Measurements from ENCODE around the gene LEPROT. TPM values are rescaled to one million over a fixed set of nuclear protein-coding genes. Genes with fewer than 3 reads are reported as not detected.

LEPROT gene
- total RNA-seq, 4 donors from 2014 or later = 70.1 to 159 (median 94.2) TPM

- Histone ChIP-seq H3K9me3 (no peaks in the 10 kb centered on the region), H3K4me3 (replicated peaks in 1 of 3) (no peak overlapping the region), H3K27ac (no peak overlapping the region), H3K4me1 (no peaks in the 10 kb centered on the region), H3K27me3 (no peaks in the 10 kb centered on the region), H3K36me3 (no peaks in the 10 kb centered on the region)
- TF ChIP-seq POLR2A (IDR thresholded peaks at IDR 0.05) (no peak), CTCF (IDR thresholded peaks at IDR 0.05) (no peak)
- intact Hi-C loops (cut with DNase I) = no loop called here
- no peak for DNase-seq
- 96% methylated on average over 7 of the region's 7 CpGs for WGBS, 2 donors
These were observed 28.0 kb upstream of the LEPROT start for GRCh38 chr1:65392497-65392896.

- intact Hi-C loops (cut with DNase I) = no loop called here
- no peak for DNase-seq
- Histone ChIP-seq H3K4me3 (replicated peaks in 1 of 3) (no peak overlapping the region), H3K36me3 (no peaks in the 10 kb centered on the region), H3K27me3 (no peaks in the 10 kb centered on the region), H3K27ac (no peak overlapping the region), H3K4me1 (no peaks in the 10 kb centered on the region), H3K9me3 (no peaks in the 10 kb centered on the region)
- TF ChIP-seq CTCF (IDR thresholded peaks at IDR 0.05) (no peak), POLR2A (IDR thresholded peaks at IDR 0.05) (no peak)
- WGBS, 2 donors = 81 to 84% methylated on average over 2 of the region's 2 CpGs
These were observed 27.1 kb upstream of the LEPROT start for GRCh38 chr1:65393347-65393746.

- Histone ChIP-seq H3K4me3 (replicated peaks in 1 of 3) (no peak overlapping the region), H3K9me3 (no peaks in the 10 kb centered on the region), H3K27me3 (no peaks in the 10 kb centered on the region), H3K36me3 (no peaks in the 10 kb centered on the region), H3K4me1 (no peaks in the 10 kb centered on the region), H3K27ac (no peak overlapping the region)
- WGBS, 2 donors = 89 to 100% methylated on average over 1 of the region's 1 CpG
- intact Hi-C loops (cut with DNase I) = no loop called here
- TF ChIP-seq POLR2A (IDR thresholded peaks at IDR 0.05) (no peak), CTCF (IDR thresholded peaks at IDR 0.05) (no peak)
- no peak for DNase-seq
These were observed 26.5 kb upstream of the LEPROT start for GRCh38 chr1:65393928-65394327.

- Histone ChIP-seq H3K4me3 (replicated peaks in 1 of 3) (no peak overlapping the region), H3K9me3 (no peaks in the 10 kb centered on the region), H3K27me3 (no peaks in the 10 kb centered on the region), H3K36me3 (no peaks in the 10 kb centered on the region), H3K27ac (no peak overlapping the region), H3K4me1 (no peaks in the 10 kb centered on the region)
- intact Hi-C loops (cut with DNase I) = no loop called here
- TF ChIP-seq POLR2A (IDR thresholded peaks at IDR 0.05) (no peak), CTCF (IDR thresholded peaks at IDR 0.05) (no peak)
- WGBS, 2 donors = 85 to 88% methylated on average over 3 of the region's 3 CpGs
- no peak for DNase-seq
These were observed 24.4 kb upstream of the LEPROT start for GRCh38 chr1:65395887-65396612.

GRCh38 chr1:65398083-65398482 is 22.4 kb upstream of the LEPROT start:
- no peak for DNase-seq
- Histone ChIP-seq H3K4me1 (no peaks in the 10 kb centered on the region), H3K27me3 (no peaks in the 10 kb centered on the region), H3K9me3 (no peaks in the 10 kb centered on the region), H3K4me3 (replicated peaks in 1 of 3) (no peak overlapping the region), H3K36me3 (no peaks in the 10 kb centered on the region), H3K27ac (no peak overlapping the region)
- TF ChIP-seq POLR2A (IDR thresholded peaks at IDR 0.05) (no peak), CTCF (IDR thresholded peaks at IDR 0.05) (no peak)
- intact Hi-C loops (cut with DNase I) = no loop called here
- WGBS, 2 donors = 97 to 100% methylated on average over 1 of the region's 1 CpG
